ENCODE data around the gene FHAD1. TPM values are rescaled to one million over a fixed set of nuclear protein-coding genes. Genes with fewer than 3 reads are reported as not detected.

The FHAD1 gene
- total RNA-seq, 1 donor from 2014 or later = not detected

GRCh38 chr1:15217654-15218053 lies 29.4 kb upstream of the FHAD1 start:
- peaks cover 8% of the 10 kb centered on the region for H3K4me1 Mint-ChIP-seq (ENCODE audit: low read depth, unreplicated experiment)
- no peak overlapping the region for H3K27ac Mint-ChIP-seq (ENCODE audit: unreplicated experiment)
- TF ChIP-seq CTCF (IDR thresholded peaks at IDR 0.05; ENCODE audit: partially characterized antibody, unreplicated experiment) = no peak
- DNase-seq = no peak
- peaks cover 5% of the 10 kb centered on the region for H3K27me3 Mint-ChIP-seq (ENCODE audit: unreplicated experiment)
- H3K9me3 Mint-ChIP-seq (ENCODE audit: unreplicated experiment) = no peaks in the 10 kb centered on the region
- H3K4me3 Mint-ChIP-seq (ENCODE audit: unreplicated experiment) = no peak overlapping the region
- H3K36me3 Mint-ChIP-seq (ENCODE audit: unreplicated experiment) = peaks cover 5% of the 10 kb centered on the region

- Mint-ChIP-seq H3K36me3 (ENCODE audit: unreplicated experiment) (peaks cover 5% of the 10 kb centered on the region), H3K27ac (ENCODE audit: unreplicated experiment) (no peak overlapping the region), H3K27me3 (ENCODE audit: unreplicated experiment) (peaks cover 5% of the 10 kb centered on the region), H3K4me3 (ENCODE audit: unreplicated experiment) (no peak overlapping the region), H3K4me1 (ENCODE audit: low read depth, unreplicated experiment) (no peaks in the 10 kb centered on the region), H3K9me3 (ENCODE audit: unreplicated experiment) (no peaks in the 10 kb centered on the region)
- no peak for DNase-seq
- no peak for TF ChIP-seq CTCF (IDR thresholded peaks at IDR 0.05; ENCODE audit: partially characterized antibody, unreplicated experiment)
Measured at GRCh38 chr1:15218287-15219279, 28.4 kb upstream of the FHAD1 start.

- no peak for TF ChIP-seq CTCF (IDR thresholded peaks at IDR 0.05; ENCODE audit: partially characterized antibody, unreplicated experiment)
- Mint-ChIP-seq H3K27ac (ENCODE audit: unreplicated experiment) (no peak overlapping the region), H3K4me1 (ENCODE audit: low read depth, unreplicated experiment) (no peaks in the 10 kb centered on the region), H3K4me3 (ENCODE audit: unreplicated experiment) (no peak overlapping the region), H3K9me3 (ENCODE audit: unreplicated experiment) (no peaks in the 10 kb centered on the region), H3K27me3 (ENCODE audit: unreplicated experiment) (peaks cover 5% of the 10 kb centered on the region), H3K36me3 (ENCODE audit: unreplicated experiment) (peaks cover 5% of the 10 kb centered on the region)
- DNase-seq = no peak
Measured at GRCh38 chr1:15219280-15220023, 27.6 kb upstream of the FHAD1 start.

- Mint-ChIP-seq H3K27ac (ENCODE audit: unreplicated experiment) (no peak overlapping the region), H3K9me3 (ENCODE audit: unreplicated experiment) (peaks cover 4% of the 10 kb centered on the region), H3K4me1 (ENCODE audit: low read depth, unreplicated experiment) (no peaks in the 10 kb centered on the region), H3K36me3 (ENCODE audit: unreplicated experiment) (peaks cover 5% of the 10 kb centered on the region), H3K27me3 (ENCODE audit: unreplicated experiment) (peaks cover 5% of the 10 kb centered on the region), H3K4me3 (ENCODE audit: unreplicated experiment) (no peak overlapping the region)
- no peak for TF ChIP-seq CTCF (IDR thresholded peaks at IDR 0.05; ENCODE audit: partially characterized antibody, unreplicated experiment)
- DNase-seq = no peak
Measured at GRCh38 chr1:15220024-15220392, 27.0 kb upstream of the FHAD1 start.

All from glutamatergic neuron (in vitro differentiated cells).